Astrocyte (in vitro differentiated cells and primary cell): Measurements from ENCODE around the gene IRF9. TPM values are rescaled to one million over a fixed set of nuclear protein-coding genes. Genes with fewer than 3 reads are reported as not detected.
A peak's percentile ranks its signal among the peaks of the same experiment; 100 is the strongest.

ENCODE experiments used
- DNase-seq: peaks from one replicate; pipeline ENCODE4 v3.0.0-alpha.2; 2010; ENCODE audit warnings: low read depth
- FAIRE-seq: peaks from 2 replicates; lab custom pipeline; 2011; peaks lifted over from hg19 to GRCh38; lab: Jason Lieb, UNC
- H2AFZ ChIP-seq: 2 replicates; pipeline ENCODE4 v1.6.0; 2012; ENCODE audit warnings: low read depth, low read length, inconsistent platforms
- H3K27ac ChIP-seq: 2 replicates; pipeline ENCODE4 v1.5.1; 2011; ENCODE audit warnings: low read depth, low read length, inconsistent platforms
- H3K27me3 ChIP-seq: 2 replicates; pipeline ENCODE4 v1.6.0; 2011; ENCODE audit warnings: low read length, inconsistent platforms; ENCODE audit not compliant: insufficient read depth
- H3K36me3 ChIP-seq: 2 replicates; pipeline ENCODE4 v1.5.1; 2011; ENCODE audit warnings: low read length, inconsistent platforms; ENCODE audit not compliant: insufficient read depth
- H3K4me1 ChIP-seq: 2 replicates; pipeline ENCODE4 v1.5.1; 2011; ENCODE audit warnings: low read length, inconsistent platforms; ENCODE audit not compliant: insufficient read depth
- H3K4me2 ChIP-seq: 2 replicates; pipeline ENCODE4 v1.6.0; 2012; ENCODE audit warnings: low read length, inconsistent platforms
- H3K4me3 ChIP-seq: 2 replicates; pipeline ENCODE4 v1.5.1; 2011; ENCODE audit warnings: low read depth, mild to moderate bottlenecking, low read length, inconsistent platforms; ENCODE audit not compliant: insufficient read depth
- H3K79me2 ChIP-seq: 2 replicates; pipeline ENCODE4 v1.6.0; 2012; ENCODE audit warnings: mild to moderate bottlenecking, low read length, inconsistent platforms; ENCODE audit not compliant: insufficient read depth
- H3K9ac ChIP-seq: 2 replicates; pipeline ENCODE4 v1.6.0; 2012; ENCODE audit warnings: mild to moderate bottlenecking, low read length, inconsistent platforms
- H3K9me3 ChIP-seq: 2 replicates; pipeline ENCODE4 v1.5.1; 2012; ENCODE audit warnings: low read depth, mild to moderate bottlenecking, low read length, inconsistent platforms; ENCODE audit not compliant: insufficient read depth
- H4K20me1 ChIP-seq: 2 replicates; pipeline ENCODE4 v1.6.0; 2012; ENCODE audit warnings: low read length, inconsistent platforms; ENCODE audit not compliant: insufficient read depth
- H3K27ac Mint-ChIP-seq: one replicate; pipeline ENCODE4 v1.8.0; 2021; ENCODE audit warnings: mild to moderate bottlenecking, mixed read lengths; ENCODE audit not compliant: unreplicated experiment
- H3K27me3 Mint-ChIP-seq: one replicate; pipeline ENCODE4 v1.8.0; 2021; ENCODE audit warnings: low read depth, mixed read lengths; ENCODE audit not compliant: unreplicated experiment
- H3K36me3 Mint-ChIP-seq: one replicate; pipeline ENCODE4 v1.8.0; 2021; ENCODE audit warnings: low read depth, mixed read lengths; ENCODE audit not compliant: unreplicated experiment
- H3K4me1 Mint-ChIP-seq: one replicate; pipeline ENCODE4 v1.8.0; 2021; ENCODE audit warnings: low read depth, mixed read lengths; ENCODE audit not compliant: unreplicated experiment
- H3K4me3 Mint-ChIP-seq: one replicate; pipeline ENCODE4 v1.8.0; 2021; ENCODE audit warnings: mild to moderate bottlenecking, moderate library complexity, mixed read lengths; ENCODE audit not compliant: unreplicated experiment
- H3K9me3 Mint-ChIP-seq: one replicate; pipeline ENCODE4 v1.8.0; 2021; ENCODE audit warnings: mild to moderate bottlenecking, mixed read lengths; ENCODE audit not compliant: unreplicated experiment
- EZH2 ChIP-seq: IDR thresholded peaks from 2 replicates; pipeline ENCODE4 v1.6.1; 2012; ENCODE audit warnings: mild to moderate bottlenecking, low read length, inconsistent platforms; ENCODE audit not compliant: insufficient read depth
- total RNA-seq: library from RNA; stranded (reverse); gene quantifications from 2 replicates; pipeline ENCODE4 v1.2.1, GENCODE V29; 2021
- TF ChIP-seq, protein P1 (sequence below): IDR thresholded peaks from 2 replicates; pipeline ENCODE4 v1.5.1; 2011; ENCODE audit warnings: low read depth, mild to moderate bottlenecking, inconsistent platforms, low read length, moderate library complexity; ENCODE audit not compliant: insufficient read depth

The IRF9 gene
- total RNA-seq, 1 donor from 2014 or later: 76.0 TPM

DNA sequence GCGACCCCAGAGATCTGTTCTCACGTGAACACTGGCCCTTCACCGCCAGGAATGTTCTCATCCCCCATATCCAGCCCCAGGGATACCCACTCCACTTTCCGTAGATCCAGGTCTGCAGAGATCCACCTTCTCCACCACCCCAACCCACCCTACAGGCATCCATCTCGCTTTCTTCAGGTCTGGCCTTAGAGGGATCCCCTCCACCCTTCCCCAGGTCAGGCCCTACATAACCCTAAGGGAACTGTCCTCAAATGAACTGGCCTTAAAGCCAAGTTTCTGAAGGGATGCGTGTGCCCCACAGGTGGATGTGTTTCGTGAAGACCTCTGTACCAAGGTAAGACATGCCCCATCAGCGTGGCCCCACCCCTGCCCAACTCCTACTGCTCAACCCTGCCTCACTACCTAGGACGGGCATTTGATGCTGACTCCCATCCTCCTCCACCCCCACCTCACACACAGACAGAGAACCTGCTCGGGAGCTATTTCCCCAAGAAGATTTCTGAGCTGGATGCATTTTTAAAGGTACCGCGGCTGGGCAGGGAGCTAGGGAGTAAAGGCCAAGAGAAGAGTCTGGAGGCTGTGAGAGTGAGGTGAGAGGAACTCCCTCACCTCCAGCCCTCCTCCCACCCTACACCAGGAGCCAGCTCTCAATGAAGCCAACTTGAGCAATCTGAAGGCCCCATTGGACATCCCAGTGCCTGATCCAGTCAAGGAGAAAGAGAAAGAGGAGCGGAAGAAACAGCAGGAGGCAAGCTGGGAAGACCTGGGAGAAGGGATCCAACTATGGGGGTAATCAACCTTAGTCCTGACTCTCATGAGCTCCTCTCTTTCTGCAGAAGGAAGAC is 24.2 kb upstream of the IRF9 start:
- peak overlapping the region; percentile 89 for H3K4me2 ChIP-seq
- H3K79me2 ChIP-seq: peaks cover 36% of the 10 kb centered on the region
- TF ChIP-seq, protein P1, sequence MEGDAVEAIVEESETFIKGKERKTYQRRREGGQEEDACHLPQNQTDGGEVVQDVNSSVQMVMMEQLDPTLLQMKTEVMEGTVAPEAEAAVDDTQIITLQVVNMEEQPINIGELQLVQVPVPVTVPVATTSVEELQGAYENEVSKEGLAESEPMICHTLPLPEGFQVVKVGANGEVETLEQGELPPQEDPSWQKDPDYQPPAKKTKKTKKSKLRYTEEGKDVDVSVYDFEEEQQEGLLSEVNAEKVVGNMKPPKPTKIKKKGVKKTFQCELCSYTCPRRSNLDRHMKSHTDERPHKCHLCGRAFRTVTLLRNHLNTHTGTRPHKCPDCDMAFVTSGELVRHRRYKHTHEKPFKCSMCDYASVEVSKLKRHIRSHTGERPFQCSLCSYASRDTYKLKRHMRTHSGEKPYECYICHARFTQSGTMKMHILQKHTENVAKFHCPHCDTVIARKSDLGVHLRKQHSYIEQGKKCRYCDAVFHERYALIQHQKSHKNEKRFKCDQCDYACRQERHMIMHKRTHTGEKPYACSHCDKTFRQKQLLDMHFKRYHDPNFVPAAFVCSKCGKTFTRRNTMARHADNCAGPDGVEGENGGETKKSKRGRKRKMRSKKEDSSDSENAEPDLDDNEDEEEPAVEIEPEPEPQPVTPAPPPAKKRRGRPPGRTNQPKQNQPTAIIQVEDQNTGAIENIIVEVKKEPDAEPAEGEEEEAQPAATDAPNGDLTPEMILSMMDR: no peak
- TF ChIP-seq EZH2: no peak
- H3K4me3 ChIP-seq: peak overlapping the region; percentile 74
- FAIRE-seq: no peak
- Mint-ChIP-seq H3K9me3 (no peaks in the 10 kb centered on the region), H3K27ac (no peak overlapping the region), H3K4me1 (peaks cover 18% of the 10 kb centered on the region), H3K36me3 (peaks cover 21% of the 10 kb centered on the region), H3K4me3 (peak overlapping the region; percentile 86), H3K27me3 (peaks cover 2% of the 10 kb centered on the region)
- H3K27ac ChIP-seq: no peak overlapping the region
- H3K27me3 ChIP-seq: no peaks in the 10 kb centered on the region
- peak overlapping the region; percentile 89 for H3K9ac ChIP-seq
- H3K4me1 ChIP-seq: peaks cover 12% of the 10 kb centered on the region
- H2AFZ ChIP-seq: peak overlapping the region; percentile 92
- H3K9me3 ChIP-seq: no peaks in the 10 kb centered on the region
- DNase-seq: no peak
- peaks cover 16% of the 10 kb centered on the region for H4K20me1 ChIP-seq
- peaks cover 8% of the 10 kb centered on the region for H3K36me3 ChIP-seq

DNA sequence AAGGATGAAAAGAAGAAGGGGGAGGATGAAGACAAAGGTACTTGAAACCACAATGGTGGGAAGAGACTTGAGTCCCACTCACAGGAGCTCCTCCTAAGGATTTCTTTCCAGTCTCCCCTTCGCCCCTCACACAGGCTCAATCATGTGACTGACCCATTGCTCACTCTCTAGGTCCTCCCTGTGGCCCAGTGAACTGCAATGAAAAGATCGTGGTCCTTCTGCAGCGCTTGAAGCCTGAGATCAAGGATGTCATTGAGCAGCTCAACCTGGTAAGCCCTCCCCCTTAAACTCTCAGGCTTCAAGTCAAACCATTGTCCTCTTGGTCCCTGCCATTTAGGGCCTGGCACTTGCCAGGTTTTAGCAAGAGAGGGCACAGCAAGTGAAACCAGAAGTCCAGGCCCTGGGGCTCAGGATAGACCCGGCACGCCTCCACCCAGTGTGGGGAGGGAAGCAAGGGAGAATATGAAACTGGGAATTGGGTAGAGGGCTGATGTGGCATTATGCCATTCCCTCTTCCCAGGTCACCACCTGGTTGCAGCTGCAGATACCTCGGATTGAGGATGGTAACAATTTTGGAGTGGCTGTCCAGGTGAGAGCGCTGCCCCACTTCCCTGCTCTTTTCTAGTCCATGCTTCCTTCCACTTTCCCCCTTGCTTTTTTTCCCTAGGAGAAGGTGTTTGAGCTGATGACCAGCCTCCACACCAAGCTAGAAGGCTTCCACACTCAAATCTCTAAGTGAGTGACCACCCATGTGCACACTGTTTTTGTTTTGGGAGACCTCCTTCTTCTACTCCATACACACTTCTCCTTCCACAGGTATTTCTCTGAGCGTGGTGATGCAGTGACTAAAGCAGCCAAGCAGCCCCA is 23.3 kb upstream of the IRF9 start:
- Histone ChIP-seq H3K27ac (no peak overlapping the region), H2AFZ (no peak overlapping the region), H3K4me1 (peaks cover 15% of the 10 kb centered on the region), H3K9ac (no peak overlapping the region), H3K36me3 (peaks cover 8% of the 10 kb centered on the region), H3K4me2 (no peak overlapping the region), H3K4me3 (no peak overlapping the region), H3K9me3 (no peaks in the 10 kb centered on the region), H3K27me3 (no peaks in the 10 kb centered on the region), H3K79me2 (peaks cover 36% of the 10 kb centered on the region), H4K20me1 (peaks cover 16% of the 10 kb centered on the region)
- FAIRE-seq (no peak), DNase-seq (no peak)
- H3K27me3 Mint-ChIP-seq: no peaks in the 10 kb centered on the region
- H3K27ac Mint-ChIP-seq: no peak overlapping the region
- H3K9me3 Mint-ChIP-seq: no peaks in the 10 kb centered on the region
- H3K4me1 Mint-ChIP-seq: peaks cover 19% of the 10 kb centered on the region
- TF ChIP-seq EZH2: no peak
- TF ChIP-seq, protein P1: no peak
- peak overlapping the region; percentile 66 for H3K4me3 Mint-ChIP-seq
- H3K36me3 Mint-ChIP-seq: peaks cover 21% of the 10 kb centered on the region
